HCEC 1CT (cell line): Measurements from ENCODE around the gene ZNF398.
"Not testable (repeated sequence)": the region's sequence is repeated elsewhere in the genome, so short reads cannot be mapped to it uniquely, and the experiment has no call there.

Source experiments
- DNase-seq: peaks from one replicate; pipeline ENCODE4 v3.0.0-alpha.2; 2017

Gene ZNF398

GRCh38 chr7:149198161-149198816 is 51.0 kb downstream of the ZNF398 start:
- DNase-seq = no peak

- no peak for DNase-seq
Observed at GRCh38 chr7:149199234-149199995, 52.2 kb downstream of the ZNF398 start.

GRCh38 chr7:149202831-149203231 is 55.6 kb downstream of the ZNF398 start:
- no peak for DNase-seq

GRCh38 chr7:149205690-149206381 is 58.6 kb downstream of the ZNF398 start:
- DNase-seq = no peak

GRCh38 chr7:149207324-149208035 is 60.2 kb downstream of the ZNF398 start:
- no peak for DNase-seq

GRCh38 chr7:149209518-149210269 is 62.4 kb downstream of the ZNF398 start:
- DNase-seq = peak; percentile 82

GRCh38 chr7:149210551-149210950 is 63.3 kb downstream of the ZNF398 start:
- DNase-seq = no peak

GRCh38 chr7:149214020-149214720 is 66.9 kb downstream of the ZNF398 start:
- DNase-seq = no peak

GRCh38 chr7:149216402-149216801 is 69.1 kb downstream of the ZNF398 start:
- no peak for DNase-seq

GRCh38 chr7:149217570-149217969 is 70.3 kb downstream of the ZNF398 start:
- DNase-seq = no peak

- DNase-seq = no peak
Observed at GRCh38 chr7:149218469-149219420, 71.5 kb downstream of the ZNF398 start.

- DNase-seq = peak; percentile 24
Observed at GRCh38 chr7:149220534-149220933, 73.3 kb downstream of the ZNF398 start.

- DNase-seq = no peak
Observed at GRCh38 chr7:149223176-149223575, 75.9 kb downstream of the ZNF398 start.

- DNase-seq = no peak
Observed at GRCh38 chr7:149223761-149224160, 76.5 kb downstream of the ZNF398 start.

GRCh38 chr7:149224352-149224751 is 77.1 kb downstream of the ZNF398 start:
- no peak for DNase-seq

GRCh38 chr7:149225106-149225505 is 77.9 kb downstream of the ZNF398 start:
- DNase-seq = no peak

- no peak for DNase-seq
Observed at GRCh38 chr7:149225656-149226055, 78.4 kb downstream of the ZNF398 start.

GRCh38 chr7:149226366-149226765 is 79.1 kb downstream of the ZNF398 start:
- not testable (repeated sequence) for DNase-seq

GRCh38 chr7:149226840-149227494 is 79.7 kb downstream of the ZNF398 start:
- DNase-seq = no peak
